Neural progenitor cell (in vitro differentiated cells): Measurements from ENCODE around the gene BCL7A. TPM values are rescaled to one million over a fixed set of nuclear protein-coding genes. Genes with fewer than 3 reads are reported as not detected.

Experiments
- DNase-seq: peaks from one replicate; pipeline ENCODE4 v3.0.0-alpha.2; 2016; ENCODE audit warnings: low spot score
- H2AFZ ChIP-seq: fragments of 200-600 bp; sonication (generic); replicated peaks from 2 replicates; pipeline ENCODE4 v1.6.1; 2016; ENCODE audit warnings: antibody characterized with exemption
- H3F3A ChIP-seq: fragments of 200-600 bp; sonication (generic); 2 replicates; pipeline ENCODE4 v1.6.1; 2016; ENCODE audit warnings: antibody characterized with exemption, low read depth
- H3K27ac ChIP-seq: fragments of 200-600 bp; sonication (generic); 2 replicates; pipeline ENCODE4 v1.5.1; 2016; ENCODE audit warnings: mild to moderate bottlenecking
- H3K27me3 ChIP-seq: fragments of 200-600 bp; sonication (generic); 2 replicates; pipeline ENCODE4 v1.6.1; 2016; ENCODE audit warnings: mild to moderate bottlenecking, moderate library complexity
- H3K36me3 ChIP-seq: fragments of 200-600 bp; sonication (generic); 2 replicates; pipeline ENCODE4 v1.5.1; 2016
- H3K4me1 ChIP-seq: fragments of 200-600 bp; sonication (generic); 2 replicates; pipeline ENCODE4 v1.6.1; 2016; ENCODE audit warnings: mixed run types
- H3K4me2 ChIP-seq: fragments of 200-600 bp; sonication (generic); 2 replicates; pipeline ENCODE4 v1.6.1; 2016
- H3K4me3 ChIP-seq: fragments of 200-600 bp; sonication (generic); 2 replicates; pipeline ENCODE4 v1.5.1; 2016
- H3K79me2 ChIP-seq: fragments of 200-600 bp; sonication (generic); 2 replicates; pipeline ENCODE4 v1.6.1; 2016; ENCODE audit warnings: low read depth
- H3K9ac ChIP-seq: fragments of 200-600 bp; sonication (generic); 2 replicates; pipeline ENCODE4 v1.6.1; 2016
- H3K9me3 ChIP-seq: fragments of 200-600 bp; sonication (generic); 2 replicates; pipeline ENCODE4 v1.5.1; 2016; ENCODE audit warnings: low read depth
- H4K20me1 ChIP-seq: fragments of 200-600 bp; sonication (generic); 2 replicates; pipeline ENCODE4 v1.6.1; 2016; ENCODE audit warnings: low read depth
- H3K27ac Mint-ChIP-seq: 3 replicates; pipeline ENCODE4 v1.8.0; 2021; ENCODE audit warnings: mixed read lengths
- H3K27me3 Mint-ChIP-seq: 2 replicates; pipeline ENCODE4 v1.8.0; 2022; ENCODE audit warnings: low read depth, mild to moderate bottlenecking, inconsistent platforms, moderate library complexity, mixed read lengths; ENCODE audit not compliant: insufficient read depth
- H3K36me3 Mint-ChIP-seq: 3 replicates; pipeline ENCODE4 v1.8.0; 2021; ENCODE audit warnings: mixed read lengths
- H3K4me1 Mint-ChIP-seq: 3 replicates; pipeline ENCODE4 v1.8.0; 2021; ENCODE audit warnings: mixed read lengths
- H3K4me3 Mint-ChIP-seq: 3 replicates; pipeline ENCODE4 v1.8.0; 2021; ENCODE audit warnings: mild to moderate bottlenecking, moderate library complexity, mixed read lengths
- H3K9me3 Mint-ChIP-seq: 3 replicates; pipeline ENCODE4 v1.8.0; 2020; ENCODE audit warnings: mixed read lengths
- EZH2 ChIP-seq: fragments of 200-600 bp; sonication (generic); IDR thresholded peaks from 2 replicates; pipeline ENCODE4 v1.6.1; 2017; ENCODE audit warnings: antibody characterized with exemption, mild to moderate bottlenecking, moderate library complexity
- EZH2phosphoT487 ChIP-seq: fragments of 200-600 bp; sonication (generic); IDR thresholded peaks from 2 replicates; pipeline ENCODE4 v1.6.1; 2017; ENCODE audit warnings: antibody characterized with exemption
- total RNA-seq: library from RNA; depleted of rRNA; stranded (reverse); fragments of >200 nt; gene quantifications from 2 replicates; pipeline ENCODE4 v1.2.3, GENCODE V29; 2015; ENCODE audit warnings: low replicate concordance
- TF ChIP-seq, protein P1 (sequence below): fragments of 200-600 bp; sonication (generic); IDR thresholded peaks from 2 replicates; pipeline ENCODE4 v1.5.1; 2017; ENCODE audit warnings: antibody characterized with exemption, mild to moderate bottlenecking

BCL7A gene
- total RNA-seq, 1 donor from 2014 or later: 22.1 TPM

DNA sequence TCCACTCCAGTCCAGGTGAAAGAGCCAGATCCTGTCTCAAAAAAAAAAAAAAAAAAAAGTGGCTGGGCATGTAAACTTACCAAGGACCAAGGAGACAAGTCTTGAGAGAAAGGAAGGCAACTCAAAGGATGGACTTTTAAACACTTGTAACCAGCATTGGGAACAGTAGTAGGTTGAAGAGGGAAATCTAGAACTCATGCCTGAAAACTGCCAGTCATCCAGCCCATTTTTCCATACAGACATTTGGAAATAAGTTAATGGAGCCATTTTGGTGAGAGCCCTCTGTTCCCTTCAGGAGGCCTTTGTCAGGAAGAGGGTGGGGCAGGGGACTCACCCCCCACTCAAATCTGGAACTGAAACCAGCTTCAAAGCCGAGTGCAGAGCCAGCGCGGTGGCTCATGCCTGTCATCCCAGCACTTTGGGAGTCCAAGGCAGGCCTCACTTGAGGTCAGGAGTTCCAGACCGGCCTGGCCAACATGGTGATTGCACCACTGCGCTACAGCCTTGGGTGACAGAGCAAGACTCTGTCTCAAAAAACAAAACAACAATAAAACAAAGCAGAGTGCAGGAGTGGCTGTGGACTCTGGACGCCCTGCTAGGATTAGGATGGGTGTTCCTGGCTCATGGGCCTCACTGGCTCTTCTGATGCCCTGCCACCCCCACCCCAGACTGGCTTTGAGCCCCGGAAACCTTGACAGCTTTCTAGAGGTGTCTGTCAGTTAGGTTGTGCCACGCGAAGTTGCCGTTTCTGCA is 55.2 kb downstream of the BCL7A start:
- Histone ChIP-seq H3K4me2 (no peak overlapping the region), H3K9me3 (no peaks in the 10 kb centered on the region), H3K79me2 (no peaks in the 10 kb centered on the region), H3K27ac (no peak overlapping the region), H3K27me3 (peaks cover 87% of the 10 kb centered on the region), H3K36me3 (no peaks in the 10 kb centered on the region), H3K4me3 (no peak overlapping the region), H3F3A (no peaks in the 10 kb centered on the region), H2AFZ (no peak overlapping the region), H3K4me1 (peaks cover 9% of the 10 kb centered on the region), H4K20me1 (peaks cover 16% of the 10 kb centered on the region), H3K9ac (no peak overlapping the region)
- TF ChIP-seq EZH2phosphoT487 (no peak), EZH2 (no peak)
- TF ChIP-seq, protein P1, sequence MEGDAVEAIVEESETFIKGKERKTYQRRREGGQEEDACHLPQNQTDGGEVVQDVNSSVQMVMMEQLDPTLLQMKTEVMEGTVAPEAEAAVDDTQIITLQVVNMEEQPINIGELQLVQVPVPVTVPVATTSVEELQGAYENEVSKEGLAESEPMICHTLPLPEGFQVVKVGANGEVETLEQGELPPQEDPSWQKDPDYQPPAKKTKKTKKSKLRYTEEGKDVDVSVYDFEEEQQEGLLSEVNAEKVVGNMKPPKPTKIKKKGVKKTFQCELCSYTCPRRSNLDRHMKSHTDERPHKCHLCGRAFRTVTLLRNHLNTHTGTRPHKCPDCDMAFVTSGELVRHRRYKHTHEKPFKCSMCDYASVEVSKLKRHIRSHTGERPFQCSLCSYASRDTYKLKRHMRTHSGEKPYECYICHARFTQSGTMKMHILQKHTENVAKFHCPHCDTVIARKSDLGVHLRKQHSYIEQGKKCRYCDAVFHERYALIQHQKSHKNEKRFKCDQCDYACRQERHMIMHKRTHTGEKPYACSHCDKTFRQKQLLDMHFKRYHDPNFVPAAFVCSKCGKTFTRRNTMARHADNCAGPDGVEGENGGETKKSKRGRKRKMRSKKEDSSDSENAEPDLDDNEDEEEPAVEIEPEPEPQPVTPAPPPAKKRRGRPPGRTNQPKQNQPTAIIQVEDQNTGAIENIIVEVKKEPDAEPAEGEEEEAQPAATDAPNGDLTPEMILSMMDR: no peak
- no peak for DNase-seq
- Mint-ChIP-seq H3K9me3 (no peaks in the 10 kb centered on the region), H3K36me3 (no peaks in the 10 kb centered on the region), H3K27me3 (peaks cover 9% of the 10 kb centered on the region), H3K4me3 (peak overlapping the region; percentile 79), H3K27ac (no peak overlapping the region), H3K4me1 (peaks cover 33% of the 10 kb centered on the region)

DNA sequence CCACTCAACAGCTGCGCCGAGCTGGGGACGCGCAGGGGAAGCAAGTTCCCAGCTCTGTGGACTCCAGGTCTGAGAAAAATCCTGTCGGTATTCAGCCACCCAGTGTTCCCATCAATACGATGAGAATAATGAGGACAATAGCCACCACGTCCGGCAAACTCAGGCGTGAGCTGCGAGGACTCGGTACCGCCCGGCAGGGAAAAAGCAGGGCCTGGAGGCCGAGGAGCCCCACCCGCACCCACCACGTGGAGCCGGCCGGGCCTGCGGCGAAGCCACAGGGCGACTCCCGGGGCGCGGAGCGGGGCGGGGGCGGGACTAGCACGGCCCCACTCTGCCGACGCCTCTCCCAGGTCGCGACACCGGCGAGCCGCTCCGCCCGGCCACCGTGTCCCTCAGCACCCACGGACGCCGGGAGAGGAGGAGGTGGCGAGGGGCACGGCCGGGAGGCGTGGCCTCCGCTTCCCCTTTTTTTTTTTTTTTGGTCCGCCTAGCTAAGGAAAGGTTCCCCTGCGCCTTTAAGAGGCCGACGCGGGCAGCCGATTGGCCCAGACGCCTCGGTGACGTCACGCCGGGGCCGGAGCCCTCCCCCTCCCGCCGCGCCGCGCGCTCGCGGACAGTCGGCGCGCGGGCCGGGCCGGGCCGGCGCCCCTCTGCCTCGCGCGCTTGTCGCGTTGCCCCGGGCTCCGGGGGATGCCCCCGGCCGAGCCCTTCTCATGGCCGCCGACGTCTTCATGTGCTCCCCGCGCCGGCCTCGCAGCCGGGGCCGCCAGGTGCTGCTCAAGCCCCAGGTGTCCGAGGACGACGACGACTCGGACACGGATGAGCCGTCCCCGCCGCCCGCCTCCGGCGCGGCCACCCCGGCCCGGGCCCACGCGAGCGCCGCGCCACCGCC is 56.7 kb downstream of the BCL7A start, which contains the start of gene MLXIP:
Gene MLXIP, plus strand, starts transcription at position 616 of the 892 bp plus-strand sequence. Its CDS starts 98 bp downstream, at position 714.
- peak within 1 kb of the TSS; percentile 93 for H3K4me3 Mint-ChIP-seq
- peaks cover 9% of the 10 kb centered on the region for H3K27me3 Mint-ChIP-seq
- no peak within 1 kb of the TSS for H3K27ac ChIP-seq

DNA sequence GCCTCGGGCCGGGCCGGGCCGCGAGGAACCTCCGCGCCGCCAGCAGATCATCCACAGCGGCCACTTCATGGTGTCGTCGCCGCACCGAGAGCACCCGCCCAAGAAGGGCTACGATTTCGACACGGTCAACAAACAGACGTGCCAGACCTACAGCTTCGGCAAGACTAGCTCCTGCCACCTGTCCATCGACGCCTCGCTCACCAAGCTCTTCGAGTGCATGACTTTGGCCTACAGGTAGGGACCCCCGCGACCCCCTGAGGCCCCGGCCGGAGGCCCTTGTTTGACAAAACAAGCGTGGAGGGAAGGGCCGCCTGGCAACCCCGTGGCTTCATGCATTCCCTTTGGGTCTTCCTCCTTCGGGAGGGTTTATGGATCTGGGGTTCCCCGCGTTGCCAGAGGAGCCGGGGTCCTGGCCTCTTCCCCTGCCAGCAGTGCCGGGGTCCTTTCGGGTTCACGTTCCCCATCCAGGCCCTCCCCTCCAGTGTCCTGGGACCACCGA is 57.4 kb downstream of the BCL7A start:
- Histone ChIP-seq H3F3A (no peaks in the 10 kb centered on the region), H3K4me1 (peaks cover 9% of the 10 kb centered on the region), H3K9me3 (no peaks in the 10 kb centered on the region), H3K79me2 (no peaks in the 10 kb centered on the region), H4K20me1 (peaks cover 19% of the 10 kb centered on the region), H3K4me3 (peak overlapping the region; percentile 56), H3K9ac (no peak overlapping the region), H3K36me3 (no peaks in the 10 kb centered on the region), H3K4me2 (peak overlapping the region; percentile 96), H3K27me3 (peaks cover 94% of the 10 kb centered on the region), H2AFZ (peak overlapping the region; percentile 66), H3K27ac (no peak overlapping the region)
- peaks cover 12% of the 10 kb centered on the region for H3K36me3 Mint-ChIP-seq
- H3K9me3 Mint-ChIP-seq: no peaks in the 10 kb centered on the region
- H3K4me3 Mint-ChIP-seq: peak overlapping the region; percentile 93
- H3K27me3 Mint-ChIP-seq: peaks cover 7% of the 10 kb centered on the region
- no peak overlapping the region for H3K27ac Mint-ChIP-seq
- DNase-seq: peak; percentile 54
- H3K4me1 Mint-ChIP-seq: peaks cover 28% of the 10 kb centered on the region
- TF ChIP-seq, protein P1: no peak
- no peak for TF ChIP-seq EZH2
- peak; percentile 74 for TF ChIP-seq EZH2phosphoT487

More for the DNA sequence above, 56.7 kb downstream of the BCL7A start, which contains the start of gene MLXIP:
- peak within 1 kb of the TSS; percentile 54 for H3K27ac Mint-ChIP-seq
- H3K79me2 ChIP-seq: no peaks in the 10 kb centered on the region
- peak within 1 kb of the TSS; percentile 96 for H3K4me2 ChIP-seq
- no peak for TF ChIP-seq EZH2phosphoT487
- TF ChIP-seq, protein P1: no peak
- H2AFZ ChIP-seq: peak within 1 kb of the TSS; percentile 80
- peaks cover 97% of the 10 kb centered on the region for H3K27me3 ChIP-seq
- no peaks in the 10 kb centered on the region for H3K36me3 ChIP-seq
- peak; percentile 97 for DNase-seq
- H4K20me1 ChIP-seq: peaks cover 19% of the 10 kb centered on the region
- peaks cover 5% of the 10 kb centered on the region for H3K36me3 Mint-ChIP-seq
- H3K9me3 Mint-ChIP-seq: no peaks in the 10 kb centered on the region
- H3K4me3 ChIP-seq: peak within 1 kb of the TSS; percentile 56
- H3K9ac ChIP-seq: no peak within 1 kb of the TSS
- H3K9me3 ChIP-seq: no peaks in the 10 kb centered on the region
- peaks cover 28% of the 10 kb centered on the region for H3K4me1 Mint-ChIP-seq
- H3K4me1 ChIP-seq: peaks cover 9% of the 10 kb centered on the region
- H3F3A ChIP-seq: no peaks in the 10 kb centered on the region
